Transverse colon (tissue), 4 donors: ENCODE measurements around the gene PTPN1.

ENCODE experiments used
- EP300 ChIP-seq: sonication (generic); formaldehyde crosslinking; IDR thresholded peaks from one replicate; pipeline ENCODE4 v1.6.1; 2017; ENCODE audit warnings: antibody characterized with exemption, low read depth
- POLR2A ChIP-seq: fragments of 450-650 bp; IDR thresholded peaks from one replicate; pipeline ENCODE4 v1.6.1; 2016; ENCODE audit warnings: antibody characterized with exemption, mild to moderate bottlenecking, moderate library complexity
- POLR2AphosphoS5 ChIP-seq, 3 donors: sonication (generic); formaldehyde crosslinking; IDR thresholded peaks; one replicate each; pipeline ENCODE4 v1.6.1; 2016; ENCODE audit warnings: antibody characterized with exemption in 3 of 3
- TF ChIP-seq, protein P1 (sequence below), 5 experiments: fragments of 200-600 bp in 3 of 5; fragments of 450-650 bp in 2 of 5; sonication (generic) in 3 of 5; IDR thresholded peaks; 1 replicate in 2 of 5; 2 replicates in 3 of 5; pipeline ENCODE4 v1.5.1; 2016 to 2017; ENCODE audit warnings: antibody characterized with exemption in 5 of 5, inconsistent platforms in 3 of 5, mild to moderate bottlenecking in 2 of 5, moderate library complexity in 1 of 5

DNA sequence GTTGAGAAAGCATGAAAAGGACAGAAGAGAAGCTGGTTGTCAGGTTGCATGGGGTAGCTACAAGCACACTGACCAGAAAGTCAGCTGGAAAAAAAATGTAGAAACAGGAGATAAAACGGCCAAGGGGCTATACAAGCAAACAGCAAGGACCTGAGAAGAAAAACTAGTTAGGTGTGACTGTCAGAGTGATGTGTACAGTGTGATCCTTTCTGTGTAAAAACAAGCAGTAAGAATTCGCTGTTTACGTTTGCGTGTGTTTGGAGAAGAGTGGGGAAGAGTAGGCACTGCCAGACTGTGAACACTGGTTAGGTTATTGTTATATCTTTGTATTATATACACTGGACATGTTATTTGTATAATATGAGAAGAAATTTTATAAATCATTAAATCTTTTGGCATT is 28.1 kb downstream of the PTPN1 start:
- TF ChIP-seq, protein P1, sequence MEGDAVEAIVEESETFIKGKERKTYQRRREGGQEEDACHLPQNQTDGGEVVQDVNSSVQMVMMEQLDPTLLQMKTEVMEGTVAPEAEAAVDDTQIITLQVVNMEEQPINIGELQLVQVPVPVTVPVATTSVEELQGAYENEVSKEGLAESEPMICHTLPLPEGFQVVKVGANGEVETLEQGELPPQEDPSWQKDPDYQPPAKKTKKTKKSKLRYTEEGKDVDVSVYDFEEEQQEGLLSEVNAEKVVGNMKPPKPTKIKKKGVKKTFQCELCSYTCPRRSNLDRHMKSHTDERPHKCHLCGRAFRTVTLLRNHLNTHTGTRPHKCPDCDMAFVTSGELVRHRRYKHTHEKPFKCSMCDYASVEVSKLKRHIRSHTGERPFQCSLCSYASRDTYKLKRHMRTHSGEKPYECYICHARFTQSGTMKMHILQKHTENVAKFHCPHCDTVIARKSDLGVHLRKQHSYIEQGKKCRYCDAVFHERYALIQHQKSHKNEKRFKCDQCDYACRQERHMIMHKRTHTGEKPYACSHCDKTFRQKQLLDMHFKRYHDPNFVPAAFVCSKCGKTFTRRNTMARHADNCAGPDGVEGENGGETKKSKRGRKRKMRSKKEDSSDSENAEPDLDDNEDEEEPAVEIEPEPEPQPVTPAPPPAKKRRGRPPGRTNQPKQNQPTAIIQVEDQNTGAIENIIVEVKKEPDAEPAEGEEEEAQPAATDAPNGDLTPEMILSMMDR (IDR thresholded peaks at IDR 0.05) = no peak
- TF ChIP-seq EP300 (no peak), POLR2A (no peak), POLR2AphosphoS5 (IDR thresholded peaks at IDR 0.05) (no peak)
